ENCODE results near the gene DLGAP3.

The DLGAP3 gene

DNA sequence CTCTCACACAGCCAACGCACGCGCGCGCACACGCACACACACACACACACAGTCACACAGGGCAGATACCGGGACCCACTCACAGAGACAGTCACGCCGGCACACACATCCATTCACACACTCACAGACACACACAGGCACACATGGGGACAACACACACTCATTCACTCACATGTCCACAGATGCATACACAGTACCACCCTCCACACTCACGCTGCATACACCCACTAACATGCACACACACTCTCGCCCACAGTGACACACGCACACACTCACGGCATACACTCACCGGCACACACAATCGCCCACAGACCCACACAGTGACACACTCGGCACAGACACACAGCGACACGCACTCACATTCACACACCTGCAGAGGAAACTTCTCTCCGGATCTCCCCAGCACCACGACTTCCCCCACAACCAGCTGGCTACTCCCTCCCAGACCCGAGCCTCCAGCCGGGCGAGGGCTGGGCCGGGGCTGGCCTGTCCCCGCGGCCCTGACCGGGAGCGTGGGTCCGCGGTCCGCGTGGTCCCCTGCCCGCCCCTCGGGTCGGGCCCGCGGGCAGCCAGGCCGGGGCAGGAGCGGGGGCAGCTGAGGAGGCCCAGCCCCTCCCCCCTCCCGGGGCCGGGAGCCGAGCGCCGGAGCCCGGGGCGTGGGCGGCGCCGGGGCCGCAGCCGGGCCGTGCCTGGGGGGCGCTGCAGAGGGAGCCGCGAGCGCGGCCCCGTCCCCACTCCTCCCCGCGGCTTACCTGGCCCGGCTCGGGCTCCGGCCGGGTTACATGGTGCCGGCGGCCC is 552 bp downstream of the DLGAP3 start:
- DNase-seq = no peak

DNA sequence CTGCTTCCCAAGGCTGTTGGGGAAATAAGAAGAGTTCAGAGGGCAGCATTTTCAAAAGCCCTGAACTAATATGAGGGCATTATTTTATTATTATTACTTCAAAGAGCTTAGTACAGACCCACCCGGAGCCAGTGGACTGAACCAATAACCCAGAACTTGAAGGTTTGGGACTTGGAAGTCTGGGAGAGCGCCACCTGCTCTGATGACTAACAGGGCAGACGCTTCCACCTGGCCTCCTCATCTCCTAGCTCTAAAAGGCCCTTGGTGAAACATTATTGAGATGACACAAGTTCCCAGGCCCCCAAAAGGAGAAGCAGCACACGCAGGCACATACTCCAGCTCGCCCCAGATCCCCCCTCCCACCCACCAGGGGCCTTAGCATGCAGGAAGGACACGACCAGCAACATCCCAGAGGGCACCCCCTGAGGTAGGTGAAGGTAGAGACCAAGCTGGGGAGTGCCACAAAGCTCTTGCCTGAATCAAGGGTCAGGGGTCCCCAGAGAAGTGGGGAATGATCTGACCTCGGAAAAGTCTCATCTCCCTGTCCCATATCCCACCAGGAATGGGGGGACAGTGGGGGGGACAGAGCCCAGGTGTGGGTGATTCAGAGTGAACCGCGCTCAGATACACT is 1.3 kb downstream of the DLGAP3 start:
- no peak for DNase-seq

DNA sequence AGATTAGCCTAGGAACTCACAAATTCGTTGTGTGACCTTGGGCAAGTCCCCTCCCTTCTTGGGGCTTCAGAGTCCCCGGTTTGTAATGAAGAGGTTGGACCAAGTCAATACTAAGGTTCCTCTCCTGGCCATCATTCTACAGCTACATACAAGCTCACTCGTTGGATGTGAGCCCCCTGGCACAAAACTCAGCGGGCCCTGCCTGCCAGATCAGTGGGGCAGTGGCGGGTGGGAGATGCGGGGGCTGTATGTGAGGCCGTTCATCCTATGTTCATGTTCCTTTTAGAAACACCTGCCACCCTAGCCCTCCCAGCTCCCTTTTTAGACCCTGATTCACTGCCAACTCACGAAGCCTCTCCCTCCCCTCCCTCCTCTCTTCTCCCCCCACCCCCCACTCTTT is 2.1 kb downstream of the DLGAP3 start:
- DNase-seq = no peak

DNA sequence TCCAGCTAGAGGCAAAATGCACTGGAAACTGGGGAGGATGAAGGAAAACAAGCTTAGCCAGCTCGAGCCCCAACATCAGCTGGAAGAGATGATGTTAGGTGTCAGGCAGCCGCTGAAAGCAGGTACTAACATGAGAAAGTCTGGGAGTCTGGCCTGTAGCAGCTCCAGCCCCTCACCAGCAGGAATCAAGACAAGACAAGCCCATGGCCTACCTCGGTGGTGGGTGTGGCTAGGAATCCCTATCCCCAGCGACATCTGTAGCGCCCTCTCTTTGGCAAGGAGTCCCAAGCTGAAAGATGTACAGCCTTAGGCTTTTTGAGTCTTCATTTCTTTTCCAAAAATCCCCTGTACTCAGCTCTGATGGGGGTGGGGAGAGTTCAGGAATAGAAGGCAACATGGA is 2.6 kb downstream of the DLGAP3 start:
- DNase-seq = no peak

DNA sequence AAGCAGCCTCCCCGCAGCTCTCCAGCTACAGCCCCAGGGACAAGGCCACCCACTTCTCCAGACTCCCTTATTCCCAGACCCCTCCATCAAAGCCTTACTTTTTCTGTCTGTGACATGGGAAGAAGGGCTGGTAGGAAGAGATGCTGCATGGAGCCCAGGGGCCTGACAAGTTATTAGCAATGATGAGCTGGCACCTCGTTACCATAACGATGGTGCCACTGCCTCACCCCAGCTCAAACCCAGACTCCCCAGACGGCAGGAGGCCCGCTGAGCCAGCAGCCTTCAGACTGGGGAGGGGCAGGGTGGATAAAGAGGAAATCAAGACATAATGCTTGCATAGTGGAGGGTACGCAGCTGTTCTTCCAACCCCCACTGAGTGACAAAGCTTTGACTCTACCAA is 3.3 kb downstream of the DLGAP3 start:
- DNase-seq = no peak

DNA sequence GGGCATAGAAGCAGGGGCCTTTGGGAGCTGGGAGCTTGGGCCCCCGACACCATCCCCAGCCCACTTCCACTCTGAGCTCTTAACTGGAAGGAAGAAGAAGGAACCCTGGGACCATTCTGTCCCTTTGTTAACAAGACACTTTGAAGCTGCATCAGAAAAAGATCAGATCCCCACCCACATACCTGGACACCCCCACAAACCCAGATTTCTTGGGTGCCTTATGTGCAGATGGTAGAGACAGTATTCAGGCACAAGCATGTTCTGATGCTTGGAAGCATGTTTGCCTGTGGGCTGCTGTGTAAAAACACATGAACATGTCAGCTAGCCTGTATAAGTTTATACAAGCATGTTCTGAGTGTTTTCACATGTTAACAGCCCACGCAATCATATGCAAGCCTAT is 3.7 kb downstream of the DLGAP3 start:
- no peak for DNase-seq

DNA sequence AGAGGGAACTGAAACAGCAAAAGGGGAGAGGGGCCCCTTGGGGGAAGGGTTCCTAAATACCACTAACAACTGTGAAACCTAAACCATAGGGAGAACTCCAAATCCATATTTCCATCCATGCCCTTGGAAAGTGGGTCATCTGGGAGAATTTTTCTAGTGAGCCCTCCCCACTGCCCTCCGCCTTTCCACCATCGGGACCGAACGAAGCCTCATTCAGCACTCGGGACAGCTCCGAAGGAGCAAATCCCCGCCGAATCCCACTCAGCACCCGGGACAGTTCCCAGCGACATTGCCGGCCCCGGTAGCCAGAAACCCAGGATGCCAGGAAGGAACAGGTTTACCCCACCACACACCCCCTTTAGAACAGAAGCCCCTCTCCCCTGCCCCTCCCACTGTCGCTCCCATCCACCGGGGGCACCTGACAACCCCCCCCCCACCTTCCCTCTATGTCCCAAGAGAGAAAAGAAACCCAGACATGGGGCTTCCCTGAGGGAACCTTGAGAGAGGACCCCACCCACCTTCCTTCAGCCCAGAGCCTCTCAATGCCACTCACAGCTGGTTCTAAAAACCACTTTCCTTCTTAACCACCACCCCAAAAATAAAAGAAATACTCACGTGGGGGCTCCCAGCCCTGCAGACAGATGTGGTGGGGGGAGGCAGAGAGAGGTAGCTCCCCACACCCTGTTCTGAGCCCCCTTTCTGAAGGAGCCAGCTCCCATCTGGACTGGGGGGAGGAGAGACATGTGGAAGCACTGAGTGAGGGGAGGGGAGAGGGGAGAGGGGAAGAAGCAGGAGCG is 4.5 kb downstream of the DLGAP3 start:
- peak; percentile 48 for DNase-seq

DNA sequence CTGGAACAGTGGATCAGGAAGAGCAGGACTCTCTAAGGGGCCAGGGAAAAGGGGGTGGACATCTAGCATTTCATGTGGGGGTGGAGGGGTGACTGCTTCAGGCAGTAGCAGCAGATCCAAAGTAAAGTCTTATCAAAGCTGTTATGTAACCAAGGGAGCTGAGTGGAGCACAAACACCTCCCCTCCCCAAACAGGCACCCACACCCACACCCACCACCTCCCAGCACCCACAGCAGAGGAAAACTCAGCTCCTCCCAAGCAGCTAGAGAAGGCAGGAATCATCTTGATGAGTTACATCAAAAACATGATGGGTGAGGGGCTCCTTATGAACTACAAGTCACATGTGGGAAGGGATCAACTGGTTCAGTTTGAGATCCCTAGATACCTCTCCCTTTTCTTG is 6.0 kb downstream of the DLGAP3 start:
- DNase-seq = no peak

DNA sequence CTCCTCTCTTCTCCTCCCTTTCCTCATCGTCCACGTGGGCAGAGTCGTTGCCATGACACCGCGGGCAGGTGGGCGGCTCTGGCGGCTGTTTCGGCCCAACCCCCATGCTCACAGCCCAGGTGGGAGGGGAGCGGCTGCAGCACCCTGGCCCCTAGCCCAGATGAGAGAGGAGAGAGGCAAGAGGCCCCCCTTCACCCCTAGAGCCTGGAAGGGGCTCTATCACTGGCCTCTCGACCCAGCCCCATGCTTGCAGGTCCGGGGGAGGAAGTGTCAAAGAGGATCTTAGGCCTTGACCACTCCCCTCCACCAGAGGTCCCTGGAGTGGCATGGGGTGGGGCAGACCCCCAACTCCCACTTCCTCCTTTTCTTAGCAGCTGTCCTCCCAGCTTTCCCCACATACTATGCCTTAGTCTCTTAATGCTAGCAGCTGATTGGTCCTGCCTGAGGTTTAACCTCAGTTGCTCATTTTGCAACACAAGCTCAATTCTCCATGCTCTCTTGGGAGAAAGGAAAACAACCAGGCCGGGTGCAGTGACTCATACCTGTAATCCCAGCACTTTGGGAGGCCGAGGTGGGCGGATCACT is 10.4 kb downstream of the DLGAP3 start:
- no peak for DNase-seq

DNA sequence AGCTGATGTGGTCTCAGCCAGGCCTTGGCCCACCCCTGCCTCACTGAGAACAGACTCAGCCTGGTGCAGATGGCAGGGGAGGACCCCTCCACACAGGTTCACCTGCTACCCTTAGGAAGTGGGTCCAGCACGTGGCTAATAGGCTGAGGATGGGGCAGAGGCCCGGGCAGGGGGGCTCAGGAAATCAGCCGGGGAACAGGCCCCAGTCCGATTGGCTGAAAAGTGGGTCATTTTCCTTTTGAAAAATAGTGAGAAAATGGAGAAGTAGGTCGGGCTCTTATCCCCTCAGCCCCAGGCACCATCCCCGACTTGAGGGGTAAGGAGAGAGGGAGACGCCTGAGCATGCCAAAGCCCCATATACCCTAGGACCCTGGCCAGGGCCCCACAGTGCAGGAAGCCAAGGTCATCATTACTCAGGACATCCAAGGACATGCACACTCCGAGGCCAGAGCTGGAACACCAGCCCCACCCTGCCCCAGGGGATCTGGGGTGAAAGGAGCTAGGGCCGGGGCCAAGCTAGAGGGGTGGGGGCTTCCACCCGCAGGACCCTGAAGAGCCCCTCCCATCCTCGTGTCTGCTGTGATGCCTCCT is 11.0 kb downstream of the DLGAP3 start:
- DNase-seq = no peak

DNA sequence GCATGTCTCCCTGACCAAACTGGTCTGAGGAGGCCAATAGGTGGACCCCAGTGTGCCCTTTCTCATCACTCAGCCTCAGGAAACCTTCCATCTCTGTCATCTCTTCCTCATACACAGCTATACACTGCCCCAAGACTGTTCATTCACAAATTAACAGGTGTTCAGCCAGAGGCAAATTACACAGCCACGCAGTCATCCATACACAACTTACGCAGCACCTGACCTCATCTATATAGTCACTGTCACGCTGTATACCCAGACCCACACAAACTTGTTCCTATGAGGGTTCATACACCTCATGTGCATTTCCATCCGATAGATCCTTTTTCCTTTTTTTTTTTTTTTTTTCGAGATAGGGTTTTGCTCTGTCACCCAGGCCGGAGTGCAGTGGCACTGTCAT is 12.4 kb downstream of the DLGAP3 start:
- DNase-seq = no peak

DNA sequence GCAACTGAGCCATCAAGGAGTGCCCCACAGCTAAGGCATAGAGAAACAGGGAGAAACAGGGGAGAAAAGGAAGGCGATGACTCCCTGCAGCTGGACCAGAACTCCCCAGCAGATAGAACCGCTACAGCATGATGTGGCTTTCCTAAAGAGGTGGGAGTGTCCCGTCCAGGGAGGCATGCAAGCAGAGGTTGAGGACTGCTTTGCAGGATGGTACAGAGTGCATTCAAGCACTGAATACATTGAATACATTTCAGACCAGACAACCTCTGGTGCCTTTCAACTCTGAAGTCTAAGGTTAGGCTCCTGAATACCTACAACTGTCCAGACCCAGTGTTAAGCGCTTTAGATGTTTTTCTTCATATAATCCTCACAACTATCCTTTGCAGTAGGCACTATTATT is 13.3 kb downstream of the DLGAP3 start:
- no peak for DNase-seq

DNA sequence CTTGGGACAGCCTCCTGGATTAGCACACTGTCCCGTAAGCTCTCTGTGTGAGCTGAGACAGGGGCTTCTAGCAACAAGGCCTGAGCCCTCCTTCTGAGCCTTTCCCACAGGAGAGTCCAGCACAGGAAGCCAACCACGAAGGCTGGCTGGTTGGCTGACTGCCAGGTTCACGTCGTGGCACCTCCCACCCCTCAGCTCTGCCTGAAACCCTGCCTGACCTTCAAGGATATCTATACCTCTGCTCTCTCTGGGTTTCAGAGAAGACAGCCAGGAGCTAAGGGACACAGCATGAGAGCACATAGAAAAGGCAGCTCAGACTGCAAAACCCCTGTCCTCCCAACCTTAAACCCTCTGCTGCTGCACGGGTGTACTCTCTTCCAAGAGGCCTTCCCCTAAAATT is 13.9 kb downstream of the DLGAP3 start:
- no peak for DNase-seq

DNA sequence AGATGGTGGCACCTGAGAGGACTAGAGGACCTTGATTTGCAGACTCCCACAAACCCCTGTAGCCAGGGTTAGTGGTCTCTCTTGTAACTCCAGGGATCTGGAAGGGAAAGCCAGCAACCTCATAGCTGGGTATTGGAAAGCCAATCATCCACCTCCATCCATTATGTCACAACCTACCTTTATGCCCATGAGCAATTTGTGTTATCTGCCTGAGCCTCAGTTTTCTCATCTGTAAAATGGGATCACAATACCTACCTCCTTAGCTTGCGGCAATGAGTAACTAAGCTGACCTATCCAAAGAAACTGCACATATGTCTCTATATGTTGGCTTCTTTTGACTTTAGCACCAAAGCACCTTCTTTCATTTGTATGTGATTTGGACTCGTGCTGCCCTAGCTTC is 14.5 kb downstream of the DLGAP3 start:
- no peak for DNase-seq

DNA sequence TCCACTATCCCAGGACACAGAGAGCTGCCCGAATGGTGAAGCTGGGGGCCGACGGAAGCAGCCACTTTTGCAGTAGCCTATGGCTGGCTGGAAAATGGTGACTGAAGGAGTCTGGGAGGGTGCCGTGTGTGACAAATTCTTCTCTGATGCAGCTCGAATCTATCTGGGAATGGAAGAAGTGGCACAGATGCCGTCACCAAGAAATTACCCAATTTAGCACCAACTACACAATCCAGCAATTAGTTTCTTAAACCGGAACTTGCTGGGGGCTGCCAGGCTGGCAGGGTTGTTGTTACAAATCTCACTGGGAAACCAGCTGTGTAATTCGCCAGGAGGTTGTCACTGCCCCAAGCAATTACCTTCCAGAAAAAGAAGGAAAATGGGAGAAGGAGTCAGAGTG is 18.0 kb downstream of the DLGAP3 start:
- no peak for DNase-seq

DNA sequence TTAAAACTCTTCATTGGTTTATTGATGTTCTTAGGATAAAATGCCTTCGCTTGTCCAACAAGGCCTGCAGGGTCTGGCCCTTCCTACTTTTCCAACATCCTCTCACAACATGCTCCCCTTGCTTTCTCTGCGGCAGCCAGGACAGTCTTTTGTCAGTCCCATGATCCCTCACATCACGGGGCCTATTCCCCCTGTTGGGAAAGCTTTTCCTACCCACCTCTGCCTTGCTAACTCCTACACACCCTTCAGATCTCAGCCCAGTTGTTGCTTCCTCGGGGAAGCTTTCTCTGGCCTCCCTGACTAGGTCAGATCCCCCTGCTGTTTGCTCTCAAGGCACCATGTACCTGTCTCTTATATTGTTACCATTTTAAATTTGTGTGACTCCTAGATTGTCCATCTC is 19.0 kb downstream of the DLGAP3 start:
- DNase-seq = no peak

DNA sequence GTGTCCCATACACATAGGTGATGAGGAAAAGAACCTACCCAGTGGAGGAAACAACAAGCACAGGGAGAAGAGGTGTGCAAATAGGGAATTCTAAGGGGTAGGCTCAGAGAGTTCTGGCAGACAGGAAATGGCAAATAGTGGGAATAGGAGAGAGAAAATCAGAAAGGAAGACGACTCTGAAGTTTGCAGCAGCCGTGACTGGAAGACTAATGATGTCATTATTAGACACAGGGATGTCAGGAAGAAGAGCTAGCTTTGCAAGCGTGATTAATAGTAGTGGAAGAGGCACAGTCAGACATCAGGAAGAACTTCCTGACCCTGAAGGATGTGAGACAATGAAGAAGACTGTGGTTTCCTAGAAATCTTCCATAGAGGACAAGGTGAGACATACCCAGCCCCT is 21.1 kb downstream of the DLGAP3 start:
- no peak for DNase-seq

DNA sequence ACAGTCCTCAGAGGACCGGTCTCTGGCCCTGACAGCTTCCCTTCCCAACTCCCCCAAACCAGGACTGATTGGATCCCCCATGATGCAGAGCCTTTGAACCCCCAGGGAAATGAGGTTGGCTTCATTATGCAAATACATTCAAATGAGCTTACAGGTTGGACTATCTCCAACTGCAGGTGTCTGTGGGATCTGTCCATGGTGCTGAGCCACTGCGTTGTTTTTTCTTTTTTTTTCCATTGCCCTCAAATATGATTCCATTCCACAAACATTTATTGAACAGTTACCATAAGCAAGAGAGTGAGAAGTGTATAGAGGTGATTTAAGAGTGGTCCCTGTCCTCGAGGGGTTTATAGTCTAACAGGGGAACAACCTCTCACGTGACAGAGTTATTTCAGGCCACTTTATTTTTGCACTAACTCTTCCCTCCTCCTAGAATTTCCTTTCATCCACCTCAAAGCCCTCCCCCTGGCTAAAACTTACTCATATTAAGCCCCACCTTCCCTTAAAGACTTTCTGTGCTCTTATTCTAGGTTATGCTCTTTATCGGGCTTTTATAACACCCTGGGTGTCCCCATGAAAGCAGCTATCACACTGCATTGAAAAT is 21.9 kb downstream of the DLGAP3 start:
- DNase-seq = no peak

DNA sequence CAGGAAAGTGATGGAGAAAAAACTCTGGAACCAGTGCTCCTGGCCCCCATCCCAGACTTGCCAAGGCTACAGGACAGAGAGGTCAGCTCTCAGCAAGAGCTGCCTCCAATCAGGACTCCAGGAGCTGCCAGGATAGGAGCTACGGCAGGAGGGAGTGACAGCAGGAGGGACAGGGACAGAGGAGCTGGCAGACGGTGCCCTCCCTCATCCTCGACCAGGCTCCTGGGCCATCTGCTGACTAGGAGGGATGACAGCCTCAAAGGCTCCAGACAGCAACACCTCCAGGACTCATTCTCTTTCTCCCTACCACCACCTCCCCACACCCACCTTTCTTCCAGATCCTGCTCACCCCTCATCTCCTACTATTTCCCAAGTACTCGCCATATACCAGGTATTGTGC is 22.7 kb downstream of the DLGAP3 start:
- DNase-seq = no peak

DNA sequence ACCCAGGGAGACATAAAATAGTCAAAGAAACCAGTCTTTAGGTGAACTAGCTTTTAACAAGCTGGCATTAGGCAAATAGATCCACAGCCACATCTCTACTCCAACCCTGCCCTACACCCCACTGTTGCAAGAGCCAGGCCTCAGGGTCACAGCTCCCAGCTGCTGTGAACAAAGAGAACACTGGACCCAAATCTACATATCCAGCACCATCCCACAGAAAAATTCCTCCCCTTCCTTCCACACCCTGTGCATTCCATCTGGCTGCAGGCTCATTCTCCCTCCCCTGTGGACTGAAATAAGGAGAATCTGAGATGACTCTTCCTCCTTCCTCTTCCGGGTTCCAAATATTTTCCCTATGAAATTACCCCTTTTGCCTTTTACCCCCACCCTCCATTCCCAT is 23.2 kb downstream of the DLGAP3 start:
- DNase-seq = no peak

DNA sequence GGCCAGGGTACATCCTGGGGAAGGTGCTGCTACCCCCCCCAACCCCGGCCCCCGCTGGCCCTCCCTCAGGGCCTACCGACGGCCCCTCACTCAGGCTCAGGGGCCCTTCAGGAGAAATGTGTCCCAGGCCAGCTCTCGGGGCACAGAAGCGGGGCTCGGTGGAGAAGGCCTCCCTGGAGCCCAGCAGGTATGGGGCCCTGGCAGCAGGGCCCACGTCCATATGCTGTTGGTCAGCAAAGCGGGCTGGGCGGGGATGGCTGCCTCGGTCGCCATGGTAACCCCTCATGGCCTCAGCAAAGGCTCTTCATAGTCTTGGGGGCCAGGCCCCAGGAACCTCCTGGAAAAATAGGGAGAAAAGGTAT is 24.4 kb downstream of the DLGAP3 start:
- DNase-seq = no peak

DNA sequence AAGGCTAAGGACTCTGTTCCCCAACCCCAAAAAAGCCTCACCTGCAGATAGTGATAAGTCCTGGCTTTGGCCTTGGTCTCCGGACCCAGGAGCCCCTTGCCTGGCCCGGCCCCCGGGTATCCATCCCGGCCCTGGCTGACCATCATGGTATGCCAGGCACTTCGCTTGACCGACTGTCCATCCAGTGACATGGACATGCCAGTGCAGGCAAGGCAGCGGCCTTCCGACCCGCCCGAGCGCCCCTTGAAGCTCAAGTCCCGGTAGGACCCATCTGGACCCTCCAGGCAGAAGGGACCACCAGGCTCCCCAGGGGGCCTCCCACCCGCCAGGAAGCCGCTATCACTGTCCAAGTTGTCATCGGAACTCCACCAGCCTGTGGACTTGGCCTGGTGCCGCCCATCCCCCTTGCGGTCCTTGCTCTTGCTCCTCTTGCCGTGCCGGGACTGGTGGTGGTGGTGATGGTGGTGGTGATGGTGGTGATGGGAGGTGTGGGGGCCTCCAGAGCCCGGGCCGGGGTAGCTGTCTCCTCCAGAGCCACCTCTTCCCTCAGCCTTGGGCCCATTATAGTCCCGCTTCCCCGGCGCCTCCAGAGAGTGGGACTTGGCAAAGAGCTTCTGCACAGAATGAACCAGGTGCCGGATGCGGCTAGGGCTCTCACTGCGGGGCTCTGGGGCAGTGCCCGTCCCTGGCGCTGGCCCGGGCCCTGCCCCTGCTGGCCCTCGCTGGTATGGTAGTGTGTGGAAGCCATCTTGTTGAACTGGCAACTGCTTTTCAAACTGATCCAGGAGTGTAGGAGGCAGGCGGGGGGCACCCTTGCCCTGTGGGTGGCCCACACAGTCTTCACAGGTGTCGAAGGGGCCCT is 25.0 kb downstream of the DLGAP3 start:
- no peak for DNase-seq
